WTC11 (cell line): ENCODE measurements around the gene NUMA1. TPM values are rescaled to one million over a fixed set of nuclear protein-coding genes. Genes with fewer than 3 reads are reported as not detected.

ENCODE experiments used
- ATAC-seq: fragments of 200-7000 bp; cut with Tn5 transposase; 2 replicates; pipeline ENCODE4 v1.10.0; 2021; ENCODE audit warnings: mild to moderate bottlenecking, moderate library complexity
- CTCF ChIA-PET: fragments of 300-600 bp; sonication (Branson Sonifier 250); formaldehyde crosslinking; loops from one replicate; lab custom pipeline; 2021; ENCODE audit warnings: antibody characterized with exemption; lab: Charles Lee
- POLR2A ChIA-PET: fragments of 350-600 bp; sonication (Branson Sonifier 250); formaldehyde crosslinking; loops from one replicate; lab custom pipeline; 2021; ENCODE audit warnings: antibody characterized with exemption; lab: Charles Lee
- DNase-seq: peaks from one replicate; pipeline ENCODE4 v3.0.0; 2021; ENCODE audit warnings: low spot score
- H3K27ac Mint-ChIP-seq: 2 replicates; pipeline ENCODE4 v1.8.0; 2021; ENCODE audit warnings: mixed read lengths
- H3K27me3 Mint-ChIP-seq: 2 replicates; pipeline ENCODE4 v1.8.0; 2021; ENCODE audit warnings: low read depth, mild to moderate bottlenecking, moderate library complexity, mixed read lengths
- H3K36me3 Mint-ChIP-seq: 2 replicates; pipeline ENCODE4 v1.8.0; 2021; ENCODE audit warnings: mixed read lengths
- H3K4me1 Mint-ChIP-seq: 2 replicates; pipeline ENCODE4 v1.8.0; 2022; ENCODE audit warnings: mixed read lengths
- H3K4me3 Mint-ChIP-seq: 2 replicates; pipeline ENCODE4 v1.8.0; 2021; ENCODE audit warnings: mild to moderate bottlenecking, moderate library complexity, mixed read lengths
- H3K9me3 Mint-ChIP-seq: 2 replicates; pipeline ENCODE4 v1.8.0; 2021; ENCODE audit warnings: mixed read lengths
- ARID4B ChIP-seq: sonication (generic); formaldehyde crosslinking; IDR thresholded peaks from 2 replicates; pipeline ENCODE4 v1.8.0; 2023; ENCODE audit warnings: missing genetic modification reagents, mild to moderate bottlenecking, borderline replicate concordance
- ATF6 ChIP-seq: sonication (generic); formaldehyde crosslinking; IDR thresholded peaks from 2 replicates; pipeline ENCODE4 v1.8.1; 2023; ENCODE audit warnings: mild to moderate bottlenecking, missing genetic modification reagents
- E2F1 ChIP-seq: sonication (generic); formaldehyde crosslinking; IDR thresholded peaks from 2 replicates; pipeline ENCODE4 v1.8.0; 2022; ENCODE audit warnings: mild to moderate bottlenecking, missing genetic modification reagents
- ERG ChIP-seq: fragments of 250-450 bp; sonication (Bioruptor Pico); IDR thresholded peaks from 2 replicates; pipeline ENCODE4 v1.8.0; 2021; ENCODE audit warnings: mild to moderate bottlenecking
- IRF1 ChIP-seq: sonication (generic); formaldehyde crosslinking; IDR thresholded peaks from 2 replicates; pipeline ENCODE4 v1.8.0; 2023; ENCODE audit warnings: missing genetic modification reagents
- MLX ChIP-seq: sonication (generic); formaldehyde crosslinking; IDR thresholded peaks from 2 replicates; pipeline ENCODE4 v1.8.1; 2023; ENCODE audit warnings: mild to moderate bottlenecking, missing genetic modification reagents, moderate library complexity
- NFE2L1 ChIP-seq: sonication (generic); formaldehyde crosslinking; IDR thresholded peaks from 2 replicates; pipeline ENCODE4 v1.8.1; 2023; ENCODE audit warnings: missing genetic modification reagents
- RORB ChIP-seq: fragments of 250-450 bp; sonication (Bioruptor Pico); IDR thresholded peaks from 2 replicates; pipeline ENCODE4 v1.9.0; 2021; ENCODE audit warnings: mild to moderate bottlenecking
- STAT6 ChIP-seq: sonication (generic); formaldehyde crosslinking; conservative IDR thresholded peaks from 2 replicates; pipeline ENCODE4 v1.8.1; 2023; ENCODE audit warnings: mild to moderate bottlenecking, low read depth, missing genetic modification reagents, moderate library complexity
- ZBTB21 ChIP-seq: sonication (generic); formaldehyde crosslinking; IDR thresholded peaks from 2 replicates; pipeline ENCODE4 v1.8.1; 2023; ENCODE audit warnings: mild to moderate bottlenecking, missing genetic modification reagents, borderline replicate concordance
- ZBTB43 ChIP-seq: sonication (generic); formaldehyde crosslinking; IDR thresholded peaks from 2 replicates; pipeline ENCODE4 v1.8.1; 2023; ENCODE audit warnings: mild to moderate bottlenecking, missing genetic modification reagents
- ZNF138 ChIP-seq: sonication (generic); formaldehyde crosslinking; conservative IDR thresholded peaks from 2 replicates; pipeline ENCODE4 v1.8.1; 2022; ENCODE audit warnings: mild to moderate bottlenecking, moderate library complexity, missing genetic modification reagents
- ZNF281 ChIP-seq: sonication (generic); formaldehyde crosslinking; IDR thresholded peaks from 2 replicates; pipeline ENCODE4 v1.8.0; 2023; ENCODE audit warnings: mild to moderate bottlenecking, missing genetic modification reagents
- ZNF423 ChIP-seq: fragments of 250-450 bp; sonication (Bioruptor Pico); IDR thresholded peaks from 2 replicates; pipeline ENCODE4 v2.1.2; 2022; ENCODE audit warnings: mild to moderate bottlenecking, moderate library complexity
- ZNF425 ChIP-seq: fragments of 250-450 bp; sonication (Bioruptor Pico); conservative IDR thresholded peaks from 2 replicates; pipeline ENCODE4 v1.9.0; 2021; ENCODE audit warnings: mild to moderate bottlenecking
- total RNA-seq: library from RNA; stranded (reverse); gene quantifications from 3 replicates; pipeline ENCODE4 v1.2.3, GENCODE V29; 2021

NUMA1 gene
- total RNA-seq, 1 experiment from 2014 or later = 147 TPM

GRCh38 chr11:72007587-72007986 is 72.8 kb downstream of the NUMA1 start:
- no peak overlapping the region for H3K4me3 Mint-ChIP-seq
- H3K27me3 Mint-ChIP-seq = no peaks in the 10 kb centered on the region
- ChIA-PET POLR2A (no interaction called here), CTCF (interaction anchor here (0.6 to 1.0 kb wide), 5 partner anchors 8 to 423 kb away, joined by 3 to 4 read pairs (median 4); no protein-coding TSS in a partner anchor)
- DNase-seq (no peak), ATAC-seq (no peak)
- peaks cover 65% of the 10 kb centered on the region for H3K36me3 Mint-ChIP-seq
- no peak overlapping the region for H3K27ac Mint-ChIP-seq
- no peaks in the 10 kb centered on the region for H3K4me1 Mint-ChIP-seq
- H3K9me3 Mint-ChIP-seq = no peaks in the 10 kb centered on the region
- TF ChIP-seq ATF6 (no peak), ZBTB43 (CRISPR knock-in tag) (no peak), ARID4B (CRISPR knock-in tag) (no peak), STAT6 (CRISPR knock-in tag) (no peak), ZNF281 (CRISPR knock-in tag) (no peak), IRF1 (no peak), ZNF423 (CRISPR knock-in tag) (no peak), NFE2L1 (CRISPR knock-in tag) (no peak), MLX (no peak), ERG (no peak), E2F1 (no peak), ZNF138 (no peak), ZNF425 (CRISPR knock-in tag) (no peak), ZBTB21 (CRISPR knock-in tag) (no peak), RORB (no peak)
